ENCODE measurements around the gene THBS2. TPM values are rescaled to one million over a fixed set of nuclear protein-coding genes. Genes with fewer than 3 reads are reported as not detected.

THBS2 gene
- total and polyA plus RNA-seq, 2 of the 4 experiments (the other 2 are of a cell fraction): 97.3 to 113 TPM

GRCh38 chr6:169199625-169200335, 53.9 kb downstream of the THBS2 start:
- Histone ChIP-seq H3K23ac (ENCODE audit: low read depth, low read length) (no peak overlapping the region), H3K14ac (replicated peaks; ENCODE audit: low read depth, low read length) (no peak overlapping the region), H2BK5ac (ENCODE audit: low read depth, low read length, poor library complexity, severe bottlenecking) (no peak overlapping the region), H4K5ac (ENCODE audit: low read depth, low read length) (no peak overlapping the region), H3K4me2 (ENCODE audit: low read depth, low read length) (no peak overlapping the region), H3K9ac (ENCODE audit: low read depth, low read length) (no peak overlapping the region), H3K56ac (ENCODE audit: extremely low read depth, insufficient read depth, low read length) (no peak overlapping the region), H4K8ac (ENCODE audit: low read depth in 2 of 2, low read length in 2 of 2) (no peak overlapping the region), H3K9me3 (ENCODE audit: control insufficient read depth, insufficient read depth, low read length) (no peaks in the 10 kb centered on the region), H3K27me3 (ENCODE audit: control insufficient read depth, insufficient read depth, low read length) (no peaks in the 10 kb centered on the region), H3K9me1 (ENCODE audit: insufficient read depth, low read length) (no peaks in the 10 kb centered on the region), H2AK9ac (replicated peaks; ENCODE audit: low read depth, low read length, poor library complexity) (no peak overlapping the region), H4K91ac (ENCODE audit: insufficient read depth, low read depth, low read length) (no peak overlapping the region), H3K4me3 (ENCODE audit: insufficient read depth, low read depth, low read length) (no peak overlapping the region), H4K20me1 (ENCODE audit: insufficient read depth, low read length) (no peaks in the 10 kb centered on the region), H3K27ac (ENCODE audit: insufficient read depth, low read length) (no peak overlapping the region), H3K18ac (ENCODE audit: low read depth, low read length) (no peak overlapping the region), H3K4ac (ENCODE audit: low read depth, low read length) (no peak overlapping the region), H2AFZ (replicated peaks; ENCODE audit: low read length, poor library complexity) (no peak overlapping the region), H3K36me3 (ENCODE audit: control insufficient read depth, insufficient read depth, low read length) (no peaks in the 10 kb centered on the region), H2BK15ac (ENCODE audit: low read depth, low read length) (no peak overlapping the region), H2BK20ac (ENCODE audit: low read depth, low read length) (no peak overlapping the region), H2BK120ac (ENCODE audit: low read depth, low read length) (no peak overlapping the region), H3K79me1 (ENCODE audit: low read depth in 1 of 2, low read length in 2 of 2) (no peaks in the 10 kb centered on the region), H2AK5ac (ENCODE audit: low read depth, low read length) (no peak overlapping the region), H3K4me1 (ENCODE audit: control insufficient read depth, insufficient read depth, low read length) (peaks cover 3% of the 10 kb centered on the region; the same call in 1 of the 2 replicates)
- BruUV-seq (replicated peaks): no TSS peak
- intact Hi-C loops (cut with micrococcal nuclease) (no loop called here), in situ Hi-C loops (cut with MboI; ENCODE audit: low sequenced_read_pairs) (no loop called here), dilution Hi-C loops (cut with HindIII; ENCODE audit: low sequenced_read_pairs, unreplicated experiment) (no loop called here)
- 100% methylated on average over 1 of the region's 9 CpGs; no CpG with 5 or more reads in 1 of the 2 experiments for WGBS, 2 experiments (ENCODE audit: extremely low coverage in 2 of 2, insufficient read length in 1 of 2)
- POLR2A ChIA-PET (ENCODE audit: unreplicated experiment): no interaction called here
- CTCF ChIA-PET: interaction anchor here (0.6 kb wide), 1 partner anchor 11 kb away, joined by 3 read pairs; no protein-coding TSS in a partner anchor
- TF ChIP-seq NFE2L2 (IDR thresholded peaks at IDR 0.05; ENCODE audit: low read depth, low read length) (no peak), SMC3 (IDR thresholded peaks at IDR 0.05; ENCODE audit: low read depth, low read length) (no peak), ELK1 (IDR thresholded peaks at IDR 0.05; ENCODE audit: borderline replicate concordance, low read depth, low read length) (no peak), MAFK (IDR thresholded peaks at IDR 0.05; ENCODE audit: low read depth, low read length) (no peak), RCOR1 (IDR thresholded peaks at IDR 0.05; ENCODE audit: insufficient replicate concordance, low read length) (no peak), CTCF (conservative IDR thresholded peaks at IDR 0.05; ENCODE audit: low read depth, low read length) (no peak), RFX5 (IDR thresholded peaks at IDR 0.05; ENCODE audit: low read depth, low read length) (no peak), BHLHE40 (IDR thresholded peaks at IDR 0.05; ENCODE audit: low read depth, low read length) (no peak), CHD1 (IDR thresholded peaks at IDR 0.05; ENCODE audit: low read depth, low read length) (no peak), RAD21 (IDR thresholded peaks at IDR 0.05; ENCODE audit: low read length) (no peak), MAZ (IDR thresholded peaks at IDR 0.05; ENCODE audit: borderline replicate concordance, low read depth, low read length) (no peak), CEBPB (IDR thresholded peaks at IDR 0.05; ENCODE audit: low read depth, low read length) (no peak)
- DNase-seq (no peak), ATAC-seq (ENCODE audit: low read depth) (no peak)
